NOMO-1 (cell line): Measurements from ENCODE around the gene RALA.
"Not testable (repeated sequence)": the region's sequence is repeated elsewhere in the genome, so short reads cannot be mapped to it uniquely, and the experiment has no call there.

Source experiments
- DNase-seq, 2 experiments: peaks; one replicate each; lab custom pipeline; 2025; ENCODE audit not compliant: unreplicated experiment in 2 of 2; lab: John Stamatoyannopoulos, UW

The RALA gene

DNA sequence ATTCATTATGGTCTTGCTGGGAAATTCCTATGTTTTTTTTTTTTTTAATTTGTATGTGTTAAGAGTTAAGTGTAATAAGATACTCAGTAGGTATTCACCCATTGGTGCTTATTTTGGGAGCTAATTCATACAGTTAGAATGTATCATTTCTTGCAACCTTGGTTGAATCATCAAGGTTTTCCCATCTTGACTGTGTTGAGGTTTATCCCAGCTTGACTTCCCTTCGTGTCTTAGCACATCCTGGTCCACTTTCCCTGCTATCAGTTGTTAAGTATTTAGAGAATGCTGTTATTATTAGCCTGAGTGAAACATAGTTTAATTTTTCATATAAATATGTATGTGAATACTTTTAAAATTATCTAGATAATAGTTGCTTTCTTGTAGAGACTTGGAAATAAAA lies 20.8 kb downstream of the RALA start:
- DNase-seq: no peak

DNA sequence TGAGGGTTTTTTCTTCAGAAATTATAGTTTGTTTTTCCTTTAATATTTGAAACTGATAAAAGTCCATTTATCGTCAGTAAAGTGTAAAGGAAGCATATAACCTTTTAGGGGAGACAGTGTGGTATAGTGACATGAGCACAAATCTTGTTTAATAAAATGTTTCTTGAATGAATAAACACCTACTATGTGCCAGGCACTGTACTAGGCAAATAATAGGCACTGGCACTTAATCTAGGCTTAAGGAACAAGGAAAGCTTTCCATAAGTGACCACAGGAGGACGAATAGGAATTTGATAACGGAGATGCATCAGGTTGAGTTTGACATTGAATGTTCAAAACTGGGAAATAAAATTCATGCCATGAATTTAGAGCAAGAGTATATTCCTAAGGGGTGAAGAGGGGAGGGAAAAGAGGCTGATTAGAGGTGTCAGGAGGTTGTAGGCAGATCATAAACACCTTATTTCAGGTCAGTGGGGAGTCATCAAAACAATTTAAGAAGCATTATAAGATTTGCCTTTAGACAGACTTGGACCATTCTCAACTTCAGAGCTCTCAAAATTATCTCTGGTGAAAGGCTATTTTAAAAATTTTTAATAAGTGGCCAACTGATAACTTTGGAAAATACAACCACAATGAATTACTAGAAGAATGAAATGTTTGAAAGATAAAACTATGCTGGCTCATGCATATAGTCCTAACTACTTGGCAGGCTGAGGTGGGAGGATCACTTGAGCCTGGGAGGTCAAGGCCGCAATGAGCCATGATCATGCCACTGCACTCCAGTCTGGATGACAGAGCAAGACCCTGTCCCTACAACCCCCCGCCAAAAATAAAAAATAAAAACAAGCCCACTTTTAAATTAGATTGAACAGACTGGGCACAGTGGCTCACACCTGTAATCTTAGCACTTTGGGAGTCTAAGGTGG lies 22.4 kb downstream of the RALA start:
- no peak for DNase-seq

DNA sequence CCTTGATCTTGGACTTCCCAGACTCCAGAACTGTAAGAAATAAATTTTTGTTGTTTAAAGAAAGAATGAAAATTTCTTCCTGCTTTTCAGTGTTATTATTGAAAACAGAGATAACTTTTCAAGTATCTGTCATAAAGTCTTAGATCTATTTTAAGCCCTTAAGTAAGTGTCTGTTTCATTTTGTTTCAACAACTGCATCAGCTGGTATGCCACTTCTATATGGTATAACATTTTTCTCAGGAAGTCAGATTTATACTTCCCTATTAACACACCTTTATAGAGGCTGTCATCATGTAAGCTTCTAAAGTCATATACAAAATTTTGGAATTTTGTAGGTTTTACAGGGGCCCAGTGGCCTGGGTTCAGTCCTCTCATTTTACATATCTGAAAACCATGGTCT lies 24.4 kb downstream of the RALA start:
- no peak for DNase-seq

DNA sequence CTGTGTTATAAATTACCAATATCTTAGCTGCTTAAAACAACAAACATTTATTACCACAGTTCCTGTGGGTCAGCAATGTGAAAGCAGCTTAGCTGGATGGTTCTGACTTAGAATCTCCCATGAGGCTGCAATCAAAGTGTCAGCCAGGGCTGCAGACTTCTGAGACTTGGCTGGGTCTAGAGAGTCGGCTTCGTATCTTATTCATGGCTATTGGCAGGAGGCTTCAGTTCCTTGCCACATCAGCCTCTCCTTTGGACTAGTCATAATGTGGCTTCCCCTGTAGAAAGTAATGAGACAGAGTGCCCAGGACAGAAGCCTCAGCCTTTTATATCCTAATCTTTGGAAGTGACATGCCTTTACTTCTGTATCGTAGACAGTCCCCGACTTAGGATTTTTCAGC lies 27.3 kb downstream of the RALA start:
- no peak for DNase-seq

DNA sequence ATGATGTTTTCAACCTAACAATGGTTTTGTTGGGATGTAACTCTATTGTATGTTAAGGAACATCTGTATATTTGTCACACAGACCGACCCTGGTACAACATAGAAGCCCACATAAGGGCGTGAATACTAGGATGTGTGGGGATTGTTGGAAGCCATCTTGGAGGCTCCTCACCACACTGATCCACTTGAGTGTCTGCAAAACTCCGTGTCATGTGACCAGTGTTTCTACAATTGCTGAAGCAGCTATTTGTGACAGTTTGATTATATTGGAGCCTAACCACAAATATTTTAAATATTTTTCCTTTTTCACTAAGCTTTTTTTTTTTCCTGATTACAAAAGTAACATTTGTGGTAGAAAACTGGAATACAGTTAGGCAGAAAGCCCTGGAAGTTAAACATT lies 27.9 kb downstream of the RALA start:
- no peak for DNase-seq

DNA sequence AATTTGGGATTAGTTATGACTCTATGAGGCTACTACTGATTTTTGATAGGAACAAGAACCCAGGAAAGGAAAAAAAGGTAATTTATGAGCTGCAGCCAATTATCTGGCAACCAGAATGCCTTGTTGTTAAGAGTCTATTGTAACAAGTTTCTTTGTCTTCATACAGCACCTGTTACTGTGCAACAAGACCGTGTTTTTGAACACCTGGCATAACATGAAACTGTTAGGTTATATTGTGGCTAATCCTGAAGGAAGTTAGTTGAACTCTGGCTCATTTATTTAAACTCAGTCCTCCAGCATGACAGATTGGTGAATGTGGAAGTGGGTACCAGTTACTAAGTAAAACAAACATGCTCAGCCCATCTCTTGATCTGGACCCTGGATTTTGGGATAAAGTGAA lies 33.0 kb downstream of the RALA start:
- DNase-seq: no peak

DNA sequence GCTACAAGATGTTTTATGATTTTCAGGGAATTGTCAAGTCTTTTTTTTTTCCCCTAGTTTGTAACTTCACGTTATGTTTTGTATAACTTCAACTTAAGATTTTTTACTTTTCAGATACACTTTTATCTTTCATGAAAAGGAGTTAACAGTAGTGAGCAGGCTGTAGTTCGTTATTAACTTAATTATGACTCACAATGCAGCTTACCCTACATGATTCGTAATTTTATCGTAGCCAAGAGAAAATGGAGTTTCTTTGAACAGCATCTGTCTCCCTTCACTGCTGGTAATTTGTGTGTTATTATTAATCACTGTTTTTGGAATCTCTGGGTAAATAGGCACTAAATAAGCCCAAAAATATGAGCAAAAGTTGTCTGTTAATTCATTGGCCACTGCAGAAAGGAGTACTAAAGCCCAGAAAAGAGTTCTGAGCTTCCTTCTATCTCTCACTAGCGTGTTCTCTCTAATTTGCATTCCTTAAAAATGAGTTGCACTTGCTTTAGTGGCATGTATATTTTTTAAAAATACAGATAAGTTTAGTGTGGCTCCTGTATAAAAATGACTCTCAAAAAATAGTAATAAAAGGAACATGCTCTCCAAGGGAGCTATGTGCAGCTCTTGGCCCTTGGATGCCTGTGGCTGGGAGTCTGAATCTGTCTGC lies 36.1 kb downstream of the RALA start:
- DNase-seq: no peak

DNA sequence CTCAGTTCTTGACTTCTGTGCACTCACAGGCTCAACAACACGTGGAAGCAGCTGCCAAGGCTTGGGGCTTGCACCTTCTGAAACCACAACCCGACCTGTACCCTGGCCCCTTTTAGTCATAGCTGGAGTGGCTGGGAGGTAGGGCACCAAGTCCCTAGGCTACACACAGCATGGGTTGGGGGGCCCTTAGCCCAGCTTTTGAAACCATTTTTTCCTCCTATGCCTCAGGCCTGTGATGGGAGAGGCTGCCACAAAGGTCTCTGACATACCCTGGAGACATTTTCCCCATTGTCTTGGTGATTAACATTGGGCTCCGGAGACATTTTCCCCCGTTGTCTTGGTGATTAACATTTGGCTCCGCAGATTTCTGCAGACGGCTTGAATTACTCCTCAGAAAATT lies 38.6 kb downstream of the RALA start:
- DNase-seq: no peak

DNA sequence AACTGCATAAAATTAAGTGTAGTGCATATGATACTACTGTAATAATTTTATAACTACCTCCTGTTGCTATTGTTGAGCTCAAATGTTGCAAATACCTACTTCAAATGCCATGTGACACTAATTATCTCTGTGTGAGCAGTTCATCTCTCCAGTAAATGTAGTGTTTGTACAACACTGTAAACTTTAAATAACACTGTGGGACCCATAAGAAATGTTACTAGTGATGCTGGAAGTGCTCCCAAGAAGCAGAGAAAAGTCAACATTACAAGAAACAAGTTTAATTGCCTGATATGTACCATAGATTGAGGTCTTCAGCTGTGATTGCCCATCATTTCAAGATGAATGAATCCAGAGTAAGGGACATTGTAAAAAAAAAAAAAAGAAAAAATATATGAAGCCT lies 39.9 kb downstream of the RALA start:
- no peak for DNase-seq

DNA sequence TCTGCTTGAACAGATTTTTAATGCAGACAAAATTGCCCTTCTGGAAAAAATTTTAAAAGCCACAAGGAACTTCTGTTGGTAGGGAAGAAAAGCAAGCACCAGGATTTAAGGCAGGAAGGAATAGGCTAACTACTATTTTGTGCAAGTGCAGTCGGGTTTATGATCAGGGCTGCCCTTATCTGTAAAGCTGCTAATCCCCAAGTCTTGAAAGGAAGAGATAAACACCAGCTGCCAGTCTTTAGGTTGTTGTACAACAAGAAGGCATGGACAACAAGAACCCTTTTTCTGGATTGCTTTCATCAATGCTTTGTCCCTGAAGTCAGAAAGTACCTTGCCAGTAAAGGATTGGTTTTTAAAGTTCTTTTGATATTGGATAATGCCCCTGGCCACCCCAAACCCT lies 40.7 kb downstream of the RALA start:
- no peak for DNase-seq

DNA sequence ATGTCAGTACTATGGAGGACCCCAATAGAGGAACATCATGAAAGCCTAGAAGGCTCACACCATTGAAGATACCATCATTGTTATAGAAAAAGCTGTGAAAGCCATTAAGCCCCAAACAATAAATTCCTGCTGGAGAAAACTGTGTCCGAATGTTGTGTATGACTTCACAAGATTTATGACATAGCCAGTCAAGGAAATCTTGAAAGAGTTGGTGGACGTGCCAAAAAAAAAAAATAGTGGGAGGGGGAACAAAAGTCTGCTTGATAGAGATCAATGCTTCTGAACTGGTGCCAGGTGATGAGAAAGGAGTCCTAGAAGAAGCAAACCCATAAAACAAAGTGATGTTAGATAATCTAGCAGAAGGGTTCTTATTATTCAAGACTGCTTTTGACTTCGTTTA lies 41.2 kb downstream of the RALA start:
- DNase-seq: no peak

DNA sequence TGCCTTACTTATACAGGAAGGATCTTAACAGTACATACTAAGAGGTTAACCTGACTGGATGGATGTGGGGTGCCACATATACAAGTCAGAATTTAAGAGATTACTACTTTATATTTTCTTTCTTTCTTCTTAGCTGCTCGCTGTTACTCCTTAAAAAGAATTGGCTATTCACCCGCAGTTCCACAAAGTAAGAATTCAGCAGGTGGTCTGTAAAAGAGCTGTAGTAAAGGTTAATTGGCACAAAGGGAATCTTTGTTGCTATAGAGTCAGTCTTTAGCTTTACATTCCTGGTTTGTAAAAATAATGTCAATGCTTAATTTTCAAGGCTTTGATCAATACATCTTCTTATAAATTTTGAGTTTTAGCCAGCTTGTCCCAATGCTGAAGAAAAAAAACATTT lies 43.2 kb downstream of the RALA start:
- no peak for DNase-seq

DNA sequence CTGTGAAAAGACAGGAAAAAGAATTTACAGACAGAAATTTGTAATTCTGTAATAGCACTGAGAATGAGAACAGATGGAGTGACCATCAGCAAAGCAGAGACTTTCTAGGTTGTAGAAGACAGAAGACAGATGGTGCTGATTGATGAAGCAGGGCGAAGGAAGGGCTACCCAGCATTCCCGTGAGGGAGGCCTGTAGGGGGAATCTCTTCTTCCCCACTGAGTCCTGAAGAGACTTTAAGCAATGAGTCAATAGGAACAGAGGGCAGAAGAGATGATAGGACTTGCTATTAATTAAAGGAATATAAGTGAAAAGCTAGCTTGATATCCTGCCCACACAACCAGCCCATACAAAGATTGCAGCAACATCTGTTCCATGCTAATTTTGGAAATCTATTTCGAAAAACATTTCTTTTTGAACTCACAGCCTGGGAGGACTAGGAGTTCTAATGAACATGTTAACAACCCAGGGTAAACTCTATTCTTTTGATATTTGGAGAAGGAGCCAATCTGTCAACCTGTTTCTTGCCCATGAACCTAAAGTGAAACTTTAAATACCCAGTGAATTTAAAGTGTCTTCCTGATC lies 44.1 kb downstream of the RALA start:
- DNase-seq: no peak

DNA sequence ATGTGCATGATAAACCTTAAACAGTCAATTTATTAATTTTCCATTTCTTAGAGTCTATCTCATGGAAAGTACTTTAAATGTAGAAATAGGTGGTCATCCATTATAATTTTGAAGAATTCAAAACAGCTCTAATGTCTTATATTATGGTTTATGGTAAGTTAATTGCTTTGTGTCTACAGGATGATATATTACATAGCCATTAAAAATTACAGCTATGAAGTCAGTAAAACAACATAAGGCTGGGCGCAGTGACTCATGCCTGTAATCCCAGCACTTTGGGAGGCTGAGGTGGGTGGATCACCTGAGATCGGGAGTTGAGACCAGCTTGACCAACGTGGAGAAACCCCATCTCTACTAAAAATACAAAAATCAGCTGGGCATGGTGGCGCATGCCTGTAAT lies 44.9 kb downstream of the RALA start:
- not testable (repeated sequence) for DNase-seq

DNA sequence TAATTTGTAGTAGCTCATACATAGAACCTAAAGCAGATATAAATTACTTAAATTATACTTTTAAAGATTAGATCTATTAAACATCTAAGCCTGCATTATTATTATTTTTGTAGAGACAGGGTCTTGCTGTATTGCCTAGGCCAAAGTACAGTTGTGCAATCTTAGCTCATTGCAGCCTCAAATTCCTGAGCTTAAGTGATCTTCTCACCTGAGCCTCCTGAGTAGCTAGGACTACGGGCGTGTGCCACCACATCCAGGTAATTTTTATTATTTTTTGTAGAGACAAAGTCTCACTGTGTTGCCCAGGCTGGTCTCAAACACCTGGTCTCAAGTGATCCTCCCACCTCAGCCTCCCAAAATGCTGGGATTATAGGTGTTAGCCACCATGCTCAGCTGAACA lies 46.7 kb downstream of the RALA start:
- DNase-seq: no peak

DNA sequence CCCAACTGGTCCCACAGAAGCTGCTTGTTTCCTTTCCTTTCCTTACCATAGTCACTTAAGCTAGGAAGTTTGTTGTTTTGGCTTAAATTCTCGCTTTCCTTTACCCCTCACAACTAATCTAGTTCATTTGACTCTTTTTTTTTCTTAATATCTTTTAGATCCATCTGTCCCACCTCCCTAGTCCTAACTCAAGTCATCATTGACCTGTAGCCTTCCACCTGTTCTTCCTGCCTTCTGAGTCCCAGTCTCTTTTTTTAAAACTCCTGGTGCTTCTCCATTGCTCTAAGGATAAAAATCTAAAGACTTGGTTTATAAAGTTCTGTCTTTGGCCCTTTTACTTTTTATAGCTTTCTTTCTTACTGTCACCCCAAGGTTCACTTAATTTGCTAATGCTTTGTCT lies 47.6 kb downstream of the RALA start:
- DNase-seq: no peak

DNA sequence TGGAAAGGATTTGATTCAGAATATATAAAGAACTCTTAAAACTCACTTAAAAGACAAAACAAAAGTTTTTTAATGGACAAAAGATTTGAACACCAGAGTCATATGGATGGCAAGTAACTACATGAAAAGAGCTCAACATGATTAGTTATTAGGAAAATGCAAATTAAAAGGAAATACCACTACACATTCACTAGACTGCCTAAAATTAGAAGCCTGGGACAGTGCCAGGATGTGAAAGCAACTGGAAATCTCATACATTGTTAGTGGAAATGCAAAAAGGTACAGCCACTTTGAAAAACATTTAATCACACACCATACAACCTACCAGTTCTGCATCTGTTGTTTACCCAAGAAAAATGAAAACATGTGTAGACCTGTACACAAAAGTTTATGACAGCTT lies 48.8 kb downstream of the RALA start:
- DNase-seq: no peak

DNA sequence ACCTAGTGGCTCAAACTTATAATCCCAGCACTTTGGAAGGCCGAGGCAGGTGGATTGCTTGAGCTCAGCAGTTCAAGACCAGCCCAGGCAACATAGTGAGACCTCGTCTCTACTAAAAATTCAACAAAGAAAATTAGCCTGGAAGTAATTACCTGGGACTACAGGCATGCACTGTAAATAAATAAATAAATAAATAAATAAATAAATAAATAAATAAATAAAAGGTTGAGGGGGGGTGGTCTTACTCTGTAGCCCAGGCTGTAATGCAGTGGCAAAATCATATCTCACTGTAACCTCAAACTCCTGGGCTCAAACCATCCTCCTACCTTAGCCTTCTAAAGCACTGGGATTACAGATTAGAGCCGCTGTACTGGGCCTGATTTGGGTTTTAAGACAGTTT lies 50.5 kb downstream of the RALA start:
- DNase-seq: no peak

DNA sequence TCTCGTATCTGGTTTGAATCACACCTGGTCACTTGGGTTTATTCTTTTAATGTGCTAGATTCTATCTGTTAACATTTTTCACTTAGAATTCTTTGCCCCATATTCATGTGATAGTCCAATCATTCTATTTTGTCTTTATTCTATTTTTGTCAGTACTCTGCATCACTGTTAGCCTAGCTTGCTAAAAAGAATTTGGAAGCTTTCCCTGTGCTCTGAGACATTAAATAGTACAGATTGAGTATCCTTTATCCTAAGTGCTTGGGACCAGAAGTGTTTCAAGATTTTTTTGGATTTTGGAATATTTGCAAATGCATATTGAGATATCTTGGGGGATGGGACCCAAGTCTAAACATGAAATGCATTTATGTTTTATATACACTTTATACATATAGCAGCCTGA lies 51.0 kb downstream of the RALA start:
- DNase-seq: no peak

DNA sequence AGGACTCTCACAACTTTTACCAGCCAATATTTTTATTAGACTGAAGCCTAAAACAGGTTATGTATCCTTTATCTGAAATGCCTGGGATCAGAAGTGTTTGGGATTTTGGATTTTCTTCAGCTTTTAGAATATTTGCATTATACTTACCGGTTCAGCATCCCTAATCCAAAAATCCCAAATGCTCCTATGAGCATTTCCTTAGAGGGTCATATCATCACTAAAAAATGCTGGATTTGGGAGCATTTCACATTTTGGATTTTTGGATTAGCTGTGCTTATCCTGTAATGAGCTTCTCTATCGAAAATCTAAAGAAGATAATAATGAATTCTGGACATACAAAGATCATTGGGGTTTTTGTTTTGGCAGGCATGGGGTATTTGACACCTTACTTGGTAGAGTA lies 53.0 kb downstream of the RALA start:
- no peak for DNase-seq

DNA sequence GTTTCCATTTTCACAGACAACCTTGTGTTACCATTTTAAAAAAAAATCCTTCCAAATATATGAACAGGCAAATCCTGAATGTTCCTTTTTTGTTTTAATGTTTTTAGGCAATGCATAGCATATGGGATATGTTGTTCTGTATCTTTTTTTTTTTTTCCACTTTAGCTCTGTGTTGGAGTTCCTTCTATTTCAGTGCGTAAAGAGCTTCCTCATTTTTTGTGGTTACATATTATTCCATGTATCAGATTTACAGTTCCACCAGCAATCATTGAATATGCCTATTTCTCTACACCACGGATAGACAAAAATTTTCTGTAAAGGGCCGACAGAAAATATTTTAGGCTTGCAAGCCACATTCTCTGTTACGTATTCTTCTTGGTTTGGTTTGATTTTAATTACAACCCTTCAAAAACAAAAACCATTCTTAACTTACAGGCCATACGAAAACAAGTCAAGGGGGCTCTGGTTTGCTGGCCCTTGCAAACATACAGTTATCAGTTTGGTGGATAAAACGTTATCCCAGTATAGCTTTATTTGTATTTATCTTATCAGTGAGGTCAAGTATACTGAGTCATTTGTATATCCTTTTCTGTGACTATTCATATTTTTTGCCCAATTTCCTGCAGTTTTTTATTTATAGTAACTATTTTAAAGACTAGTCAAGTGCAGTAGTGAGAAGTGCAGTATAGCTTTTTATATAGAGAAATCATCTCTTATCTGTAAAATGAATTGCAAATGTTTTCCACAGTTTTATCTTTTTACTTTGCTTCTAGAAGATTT lies 55.7 kb downstream of the RALA start:
- peak in 1 of 2 experiments; percentile 23 for DNase-seq
